Measurements from ENCODE around the gene COL23A1. TPM values are rescaled to one million over a fixed set of nuclear protein-coding genes. Genes with fewer than 3 reads are reported as not detected.
"Not testable (repeated sequence)": the region's sequence is repeated elsewhere in the genome, so short reads cannot be mapped to it uniquely, and the experiment has no call there.

The COL23A1 gene
- total RNA-seq, 1 experiment from 2014 or later: 0.12 TPM

GRCh38 chr5:178198151-178198550 lies 392.0 kb downstream of the COL23A1 start:
- not testable (repeated sequence) for DNase-seq (ENCODE audit: low read depth)

GRCh38 chr5:178196986-178197385 lies 393.2 kb downstream of the COL23A1 start:
- DNase-seq (ENCODE audit: low read depth): no peak

- no peak for DNase-seq (ENCODE audit: low read depth)
Observed at GRCh38 chr5:178196281-178196812, 393.8 kb downstream of the COL23A1 start.

- DNase-seq (ENCODE audit: low read depth): no peak
Observed at GRCh38 chr5:178194026-178194425, 396.2 kb downstream of the COL23A1 start.

GRCh38 chr5:178193251-178193809 lies 396.9 kb downstream of the COL23A1 start:
- peak; percentile 26 for DNase-seq (ENCODE audit: low read depth)

- DNase-seq (ENCODE audit: low read depth): no peak
Observed at GRCh38 chr5:178192787-178193186, 397.4 kb downstream of the COL23A1 start.

- DNase-seq (ENCODE audit: low read depth): no peak
Observed at GRCh38 chr5:178192244-178192643, 397.9 kb downstream of the COL23A1 start.

- DNase-seq (ENCODE audit: low read depth): no peak
Observed at GRCh38 chr5:178191661-178192060, 398.5 kb downstream of the COL23A1 start.

GRCh38 chr5:178189433-178189832 lies 400.8 kb downstream of the COL23A1 start:
- DNase-seq (ENCODE audit: low read depth): no peak

Other genes starting within 250 kb of the COL23A1 start
- gene CLK4, start 36.7 kb upstream of the COL23A1 start, total RNA-seq (2014; rRNA removed; shearing (Covaris generic)): 13.9 TPM in 2 replicates
- gene ZNF354A, start 140.3 kb upstream of the COL23A1 start, total RNA-seq (2014; rRNA removed; shearing (Covaris generic)): 5.0 and 7.7 TPM in 2 replicates